HCT116 (cell line): ENCODE data around the gene KLHL40. TPM values are rescaled to one million over a fixed set of nuclear protein-coding genes. Genes with fewer than 3 reads are reported as not detected.

ENCODE experiments used
- ATAC-seq: fragments of 200-7000 bp; cut with Tn5 transposase; 2 replicates; pipeline ENCODE4 v1.9.1; 2020; ENCODE audit warnings: mild to moderate bottlenecking, moderate library complexity
- BruUV-seq: library from RNA; stranded (reverse); fragments of 400-500 nt; replicated peaks from 2 replicates; lab custom pipeline; 2021; lab: Mats Ljungman, UMichigan
- CTCF ChIA-PET: fragments of 300-600 bp; sonication (Branson Sonifier 250); formaldehyde crosslinking; loops from one replicate; lab custom pipeline; 2021; ENCODE audit warnings: antibody characterized with exemption; lab: Charles Lee
- POLR2A ChIA-PET: fragments of 300-600, 350-600 bp; sonication (Branson Sonifier 250); formaldehyde crosslinking; loops from one replicate; lab custom pipeline; 2021; ENCODE audit warnings: antibody characterized with exemption; lab: Charles Lee
- RAD21 ChIA-PET, 2 experiments: fragments of 300-600 bp; sonication (Branson Sonifier 250); formaldehyde crosslinking; loops; one replicate each; lab custom pipeline; 2023; ENCODE audit warnings: low total read pairs in 2 of 2; ENCODE audit not compliant: uncharacterized antibody in 2 of 2, unreplicated experiment in 2 of 2, low non-redundant PET in 1 of 2; lab: Charles Lee
- DNase-seq: peaks from one replicate; pipeline ENCODE4 v3.0.0-alpha.2; 2010; ENCODE audit warnings: low read depth, low spot score
- H2AFZ ChIP-seq: fragments of 200-600 bp; shearing (Covaris generic), sonication (generic); 2 replicates; pipeline ENCODE4 v1.6.1; 2017; ENCODE audit warnings: low read depth, mixed run types, mixed read lengths, antibody characterized with exemption, low read length; ENCODE audit not compliant: poor library complexity, severe bottlenecking
- H3K27ac ChIP-seq: 2 replicates; pipeline ENCODE4 v1.5.1; 2012; ENCODE audit warnings: low read depth, low read length
- H3K27me3 ChIP-seq: fragments of 200-600 bp; sonication (generic); 2 replicates; pipeline ENCODE4 v1.6.1; 2016; ENCODE audit warnings: mixed run types, low read length, mixed read lengths; ENCODE audit not compliant: insufficient read depth
- H3K36me3 ChIP-seq, 2 experiments: fragments of 200-500 bp in 1 of 2; fragments of 200-600 bp in 1 of 2; sonication (Bioruptor generic) in 1 of 2; sonication (generic) in 1 of 2; 2 replicates each; pipeline versions ENCODE4 v1.5.1 to v1.6.1; 2014 to 2016; ENCODE audit warnings: low read length in 2 of 2, inconsistent platforms in 1 of 2, mixed read lengths in 1 of 2, mixed run types in 1 of 2; ENCODE audit not compliant: insufficient read depth in 2 of 2, control insufficient read depth in 1 of 2
- H3K4me1 ChIP-seq, 2 experiments: fragments of 200-600 bp in 1 of 2; sonication (generic) in 1 of 2; 2 replicates each; pipeline versions ENCODE4 v1.5.1 to v1.6.1; 2012 to 2017; ENCODE audit warnings: low read length in 2 of 2, inconsistent platforms in 1 of 2, mild to moderate bottlenecking in 1 of 2, mixed read lengths in 1 of 2, mixed run types in 1 of 2, moderate library complexity in 1 of 2; ENCODE audit not compliant: insufficient read depth in 2 of 2, control insufficient read depth in 1 of 2
- H3K4me2 ChIP-seq: fragments of 200-600 bp; sonication (generic); 2 replicates; pipeline ENCODE4 v1.6.1; 2017; ENCODE audit warnings: mixed run types, low read length, mixed read lengths
- H3K4me3 ChIP-seq, 2 experiments: fragments of 200-600 bp in 1 of 2; sonication (generic) in 1 of 2; replicated peaks in 1 of 2; 2 replicates each; pipeline ENCODE4 v1.5.1; 2011 to 2016; ENCODE audit warnings: low read length in 2 of 2, control low read depth in 1 of 2, low read depth in 1 of 2, mild to moderate bottlenecking in 1 of 2, mixed read lengths in 1 of 2, mixed run types in 1 of 2
- H3K79me2 ChIP-seq: fragments of 200-600 bp; sonication (generic); 2 replicates; pipeline ENCODE4 v1.6.1; 2017; ENCODE audit warnings: mild to moderate bottlenecking, mixed run types, low read length, moderate library complexity, mixed read lengths; ENCODE audit not compliant: insufficient read depth
- H3K9ac ChIP-seq: fragments of 200-600 bp; sonication (generic); 2 replicates; pipeline ENCODE4 v1.6.1; 2016; ENCODE audit warnings: low read length, mixed read lengths
- H3K9me2 ChIP-seq: fragments of 200-600 bp; sonication (generic), shearing (Covaris generic); 2 replicates; pipeline ENCODE4 v1.6.1; 2017; ENCODE audit warnings: mixed run types, mild to moderate bottlenecking, moderate library complexity; ENCODE audit not compliant: insufficient read depth
- H3K9me3 ChIP-seq, 2 experiments: fragments of 200-500 bp in 1 of 2; fragments of 200-600 bp in 1 of 2; sonication (Bioruptor generic) in 1 of 2; sonication (generic) in 1 of 2; 2 replicates each; pipeline ENCODE4 v1.6.1; 2014 to 2017; ENCODE audit warnings: low read length in 2 of 2, mixed read lengths in 2 of 2, inconsistent platforms in 1 of 2, low read depth in 1 of 2, mild to moderate bottlenecking in 1 of 2, mixed run types in 1 of 2, moderate library complexity in 1 of 2; ENCODE audit not compliant: control insufficient read depth in 1 of 2, insufficient read depth in 1 of 2
- H4K20me1 ChIP-seq: fragments of 200-600 bp; sonication (generic), shearing (Covaris generic); 2 replicates; pipeline ENCODE4 v1.6.1; 2017; ENCODE audit warnings: mixed run types, mild to moderate bottlenecking, moderate library complexity; ENCODE audit not compliant: insufficient read depth
- FOSL1 ChIP-seq: IDR thresholded peaks from 2 replicates; pipeline ENCODE4 v1.6.1; 2012; ENCODE audit warnings: low read depth
- TCF7L2 ChIP-seq: IDR thresholded peaks from 2 replicates; pipeline ENCODE4 v1.7.0; 2011; ENCODE audit warnings: borderline replicate concordance, inconsistent platforms; ENCODE audit not compliant: insufficient read depth, insufficient read length; ENCODE audit errors: extremely low read depth
- ZFX ChIP-seq: fragments of 450-650 bp; IDR thresholded peaks from 2 replicates; pipeline ENCODE4 v1.6.1; 2017
- ZNF274 ChIP-seq: fragments of 200-500 bp; sonication (Bioruptor generic); IDR thresholded peaks from 2 replicates; pipeline ENCODE4 v1.6.1; 2014; ENCODE audit warnings: mild to moderate bottlenecking, low read depth, low read length, inconsistent platforms
- intact Hi-C: fragments of 100-400 bp; cut with micrococcal nuclease; formaldehyde crosslinking; loops from 2 replicates; pipeline ENCODE4 v1.10.0; 2022
- total RNA-seq: library from RNA; stranded (reverse); gene quantifications from one replicate; pipeline ENCODE4 v1.2.1, GENCODE V29; 2021; ENCODE audit not compliant: unreplicated experiment
- TF ChIP-seq, protein P1 (sequence below): IDR thresholded peaks from 2 replicates; pipeline ENCODE4 v1.6.1; 2011; ENCODE audit warnings: mild to moderate bottlenecking, low read length, moderate library complexity; ENCODE audit not compliant: insufficient replicate concordance; ENCODE audit errors: extremely low read depth
- TF ChIP-seq, protein P2 (sequence below), 3 experiments: fragments of 200-600 bp in 1 of 3; sonication (generic) in 1 of 3; IDR thresholded peaks in 2 of 3; conservative IDR thresholded peaks in 1 of 3; 2 replicates each; pipeline ENCODE4 v1.5.1; 2012 to 2017; ENCODE audit warnings: low read depth in 2 of 3, low read length in 2 of 3, antibody characterized with exemption in 1 of 3, borderline replicate concordance in 1 of 3, control low read depth in 1 of 3, mild to moderate bottlenecking in 1 of 3, mixed read lengths in 1 of 3, mixed run types in 1 of 3, moderate library complexity in 1 of 3; ENCODE audit not compliant: insufficient read depth in 1 of 3
- TF ChIP-seq, protein P3 (sequence below): IDR thresholded peaks from 2 replicates; pipeline ENCODE4 v1.6.1; 2012

The KLHL40 gene
- total RNA-seq, 1 experiment from 2014 or later, result not detected

DNA sequence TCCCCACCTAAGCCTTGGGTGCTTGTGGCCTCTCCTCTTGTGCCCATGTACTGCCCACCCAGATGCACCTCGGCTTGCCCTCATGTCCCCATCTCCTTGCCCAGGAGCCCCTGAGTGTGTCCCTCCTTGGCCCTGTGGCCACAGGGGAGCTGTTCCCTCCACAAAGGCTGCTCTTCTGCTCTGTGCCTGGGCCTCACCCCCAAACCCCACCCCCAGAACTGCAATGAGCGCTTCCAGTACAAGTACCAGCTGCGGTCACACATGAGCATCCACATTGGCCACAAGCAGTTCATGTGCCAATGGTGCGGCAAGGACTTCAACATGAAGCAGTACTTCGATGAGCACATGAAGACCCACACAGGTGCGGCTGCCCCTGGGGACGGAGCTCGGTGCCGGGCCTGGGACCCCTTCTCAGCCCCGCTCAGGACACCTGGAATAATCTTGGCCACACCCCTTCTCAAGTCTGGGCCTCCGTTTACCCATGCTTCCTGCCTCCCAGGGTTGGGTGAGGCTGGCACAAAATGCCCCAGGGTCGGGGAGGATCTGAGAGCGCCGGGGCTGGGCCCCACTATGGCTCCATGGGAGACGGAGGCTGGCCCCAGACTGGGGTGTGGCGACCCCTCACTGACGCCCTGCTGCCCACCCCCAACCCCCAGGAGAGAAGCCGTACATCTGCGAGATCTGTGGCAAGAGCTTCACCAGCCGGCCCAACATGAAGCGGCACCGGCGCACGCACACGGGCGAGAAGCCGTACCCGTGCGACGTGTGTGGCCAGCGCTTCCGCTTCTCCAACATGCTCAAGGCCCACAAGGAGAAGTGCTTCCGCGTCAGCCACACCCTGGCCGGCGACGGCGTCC, 21.5 kb upstream of the KLHL40 start:
- H3K79me2 ChIP-seq, result no peaks in the 10 kb centered on the region
- no peak overlapping the region for H3K4me2 ChIP-seq
- H3K4me3 ChIP-seq, result no peak overlapping the region
- H3K9ac ChIP-seq, result no peak overlapping the region
- no peaks in the 10 kb centered on the region for H3K4me1 ChIP-seq
- ChIA-PET POLR2A (no interaction called here), RAD21 (no interaction called here), CTCF (no interaction called here)
- no peaks in the 10 kb centered on the region for H3K9me2 ChIP-seq
- H2AFZ ChIP-seq, result no peak overlapping the region
- TF ChIP-seq, protein P1, sequence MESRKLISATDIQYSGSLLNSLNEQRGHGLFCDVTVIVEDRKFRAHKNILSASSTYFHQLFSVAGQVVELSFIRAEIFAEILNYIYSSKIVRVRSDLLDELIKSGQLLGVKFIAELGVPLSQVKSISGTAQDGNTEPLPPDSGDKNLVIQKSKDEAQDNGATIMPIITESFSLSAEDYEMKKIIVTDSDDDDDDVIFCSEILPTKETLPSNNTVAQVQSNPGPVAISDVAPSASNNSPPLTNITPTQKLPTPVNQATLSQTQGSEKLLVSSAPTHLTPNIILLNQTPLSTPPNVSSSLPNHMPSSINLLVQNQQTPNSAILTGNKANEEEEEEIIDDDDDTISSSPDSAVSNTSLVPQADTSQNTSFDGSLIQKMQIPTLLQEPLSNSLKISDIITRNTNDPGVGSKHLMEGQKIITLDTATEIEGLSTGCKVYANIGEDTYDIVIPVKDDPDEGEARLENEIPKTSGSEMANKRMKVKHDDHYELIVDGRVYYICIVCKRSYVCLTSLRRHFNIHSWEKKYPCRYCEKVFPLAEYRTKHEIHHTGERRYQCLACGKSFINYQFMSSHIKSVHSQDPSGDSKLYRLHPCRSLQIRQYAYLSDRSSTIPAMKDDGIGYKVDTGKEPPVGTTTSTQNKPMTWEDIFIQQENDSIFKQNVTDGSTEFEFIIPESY, result no peak
- H3K9me3 ChIP-seq, result no peaks in the 10 kb centered on the region
- intact Hi-C loops, result no loop called here
- H3K36me3 ChIP-seq, result 0 out of 4 replicates have a peak, but pooled peaks cover 0 to 3% of the 10 kb centered on the region in 2 experiments
- no peaks in the 10 kb centered on the region for H4K20me1 ChIP-seq
- ATAC-seq, result no peak
- H3K27ac ChIP-seq, result no peak overlapping the region
- H3K27me3 ChIP-seq, result no peaks in the 10 kb centered on the region
- BruUV-seq, result no TSS peak
- DNase-seq, result no peak

DNA sequence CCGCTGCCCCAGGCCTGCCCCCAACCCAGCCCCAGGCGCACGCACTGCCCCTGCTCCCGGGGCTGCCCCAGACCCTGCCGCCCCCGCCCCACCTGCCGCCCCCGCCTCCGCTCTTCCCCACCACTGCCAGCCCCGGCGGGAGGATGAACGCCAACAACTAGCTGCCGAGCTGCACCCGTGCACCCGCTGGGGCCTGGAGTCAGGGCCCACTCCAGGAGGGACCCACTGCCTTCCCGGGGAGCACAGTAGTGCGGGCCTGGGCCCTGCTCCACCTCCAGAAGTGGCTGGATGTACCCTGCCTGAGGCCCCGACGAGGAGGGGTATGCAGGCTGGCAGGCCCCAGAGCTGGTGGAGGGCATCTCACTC, 20.9 kb upstream of the KLHL40 start:
- no peak for ATAC-seq

More for the DNA sequence above, 20.9 kb upstream of the KLHL40 start:
- no peak overlapping the region for H3K9ac ChIP-seq
- intact Hi-C loops, result no loop called here
- RAD21 ChIA-PET, result no interaction called here
- no peaks in the 10 kb centered on the region for H3K9me2 ChIP-seq
- no peaks in the 10 kb centered on the region for H3K79me2 ChIP-seq
- H4K20me1 ChIP-seq, result no peaks in the 10 kb centered on the region
- no peaks in the 10 kb centered on the region for H3K27me3 ChIP-seq
- DNase-seq, result no peak
- TF ChIP-seq FOSL1 (no peak), ZNF274 (no peak), ZFX (no peak), TCF7L2 (no peak)
- TF ChIP-seq, protein P2, sequence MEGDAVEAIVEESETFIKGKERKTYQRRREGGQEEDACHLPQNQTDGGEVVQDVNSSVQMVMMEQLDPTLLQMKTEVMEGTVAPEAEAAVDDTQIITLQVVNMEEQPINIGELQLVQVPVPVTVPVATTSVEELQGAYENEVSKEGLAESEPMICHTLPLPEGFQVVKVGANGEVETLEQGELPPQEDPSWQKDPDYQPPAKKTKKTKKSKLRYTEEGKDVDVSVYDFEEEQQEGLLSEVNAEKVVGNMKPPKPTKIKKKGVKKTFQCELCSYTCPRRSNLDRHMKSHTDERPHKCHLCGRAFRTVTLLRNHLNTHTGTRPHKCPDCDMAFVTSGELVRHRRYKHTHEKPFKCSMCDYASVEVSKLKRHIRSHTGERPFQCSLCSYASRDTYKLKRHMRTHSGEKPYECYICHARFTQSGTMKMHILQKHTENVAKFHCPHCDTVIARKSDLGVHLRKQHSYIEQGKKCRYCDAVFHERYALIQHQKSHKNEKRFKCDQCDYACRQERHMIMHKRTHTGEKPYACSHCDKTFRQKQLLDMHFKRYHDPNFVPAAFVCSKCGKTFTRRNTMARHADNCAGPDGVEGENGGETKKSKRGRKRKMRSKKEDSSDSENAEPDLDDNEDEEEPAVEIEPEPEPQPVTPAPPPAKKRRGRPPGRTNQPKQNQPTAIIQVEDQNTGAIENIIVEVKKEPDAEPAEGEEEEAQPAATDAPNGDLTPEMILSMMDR (IDR thresholded peaks at IDR 0.05 in 2 of 3, conservative IDR thresholded peaks at IDR 0.05 in 1 of 3; ENCODE audit: borderline replicate concordance in 1 of 3, insufficient read depth in 1 of 3, low read depth in 2 of 3, low read length in 2 of 3), result no peak
- TF ChIP-seq, protein P3, sequence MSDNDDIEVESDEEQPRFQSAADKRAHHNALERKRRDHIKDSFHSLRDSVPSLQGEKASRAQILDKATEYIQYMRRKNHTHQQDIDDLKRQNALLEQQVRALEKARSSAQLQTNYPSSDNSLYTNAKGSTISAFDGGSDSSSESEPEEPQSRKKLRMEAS, result no peak
- TF ChIP-seq, all 23 proteins: peak for 0
- CTCF ChIA-PET, result no interaction called here
- Histone ChIP-seq H3K4me2 (no peak overlapping the region), H3K4me1 (no peaks in the 10 kb centered on the region), H3K9me3 (no peaks in the 10 kb centered on the region), H3K27ac (no peak overlapping the region), H2AFZ (no peak overlapping the region), H3K36me3 (0 out of 4 replicates have a peak, but pooled peaks cover 0 to 3% of the 10 kb centered on the region in 2 experiments), H3K4me3 (no peak overlapping the region)
- BruUV-seq, result no TSS peak
- POLR2A ChIA-PET, result no interaction called here
